ENCODE results near the gene PLEKHA8.

PLEKHA8 gene

GRCh38 chr7:30020535-30020934 is 7.7 kb upstream of the PLEKHA8 start:
- intact Hi-C loops (cut with DNase I) = loop anchor here (10.0 kb wide), 1 partner anchor 46 kb away; no protein-coding TSS in a partner anchor
- DNase-seq = no peak

DNA sequence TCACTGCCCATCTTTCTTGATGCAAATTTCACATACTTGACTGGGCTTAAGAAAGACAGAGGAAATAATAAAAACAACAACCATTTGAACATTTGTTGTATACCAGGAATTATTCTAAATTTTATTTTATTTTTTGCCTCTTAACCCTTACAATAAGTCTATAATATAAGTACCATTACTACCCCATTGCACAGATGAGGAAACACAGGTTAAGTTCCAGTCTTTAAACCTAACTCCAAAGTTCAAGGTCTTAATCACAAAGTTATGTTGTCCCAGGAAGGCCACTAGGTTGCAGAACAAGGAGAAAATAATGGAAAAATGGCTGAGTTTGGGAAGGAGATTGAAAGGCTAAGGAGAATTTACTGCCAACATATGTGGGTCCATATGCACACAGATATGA is 5.2 kb upstream of the PLEKHA8 start:
- intact Hi-C loops (cut with DNase I) = loop anchor here (10.0 kb wide), 1 partner anchor 48 kb away; no protein-coding TSS in a partner anchor
- no peak for DNase-seq

GRCh38 chr7:30023524-30023923 is 4.7 kb upstream of the PLEKHA8 start:
- intact Hi-C loops (cut with DNase I) = loop anchor here (10.0 kb wide), 1 partner anchor 49 kb away; no protein-coding TSS in a partner anchor

GRCh38 chr7:30026229-30027064 is 1.8 kb upstream of the PLEKHA8 start, which contains the start of gene FKBP14:
TSS of gene FKBP14 (minus strand) at chr7:30026702. CDS start at chr7:30026508, 194 bp downstream.
- intact Hi-C loops (cut with DNase I) = loop anchor here (5.0 to 10.0 kb wide), 2 partner anchors 52 to 106 kb away; partner anchors contain the start of gene MTURN
- DNase-seq = peak; percentile 94 to 99 (median 96)

More at GRCh38 chr7:30023524-30023923, 4.7 kb upstream of the PLEKHA8 start:
- no peak for DNase-seq

DNA sequence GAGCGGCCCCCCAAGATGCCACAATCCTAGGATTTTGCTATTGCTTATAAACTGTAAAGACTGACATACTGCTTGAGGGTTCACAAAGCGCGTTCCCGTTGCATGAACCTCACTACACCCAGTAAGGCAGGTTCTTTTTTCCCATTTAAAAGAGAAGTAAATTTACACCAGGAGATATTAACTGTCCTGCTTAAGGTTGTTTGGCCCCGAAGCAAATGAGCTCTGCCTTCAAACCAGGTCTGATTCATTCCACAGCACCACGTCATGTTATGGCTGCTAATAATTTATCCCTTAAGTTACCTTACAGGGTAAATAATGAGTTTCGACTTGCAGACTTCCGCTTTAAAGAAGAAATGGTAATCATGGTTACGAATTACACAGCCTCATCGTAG is 1.2 kb upstream of the PLEKHA8 start:
- intact Hi-C loops (cut with DNase I) = loop anchor here (5.0 to 10.0 kb wide), 2 partner anchors 52 to 105 kb away; partner anchors contain the start of gene MTURN
- DNase-seq = no peak

- intact Hi-C loops (cut with DNase I) = loop anchor here (1.0 to 10.0 kb wide), 3 partner anchors 38 to 105 kb away; partner anchors contain the start of genes MTURN and SCRN1
- DNase-seq = no peak
Measured at GRCh38 chr7:30027740-30028215, 434 bp upstream of the PLEKHA8 start.

GRCh38 chr7:30028749-30029635 is 780 bp downstream of the PLEKHA8 start:
- DNase-seq = peak; percentile 28 to 91 (median 40)

GRCh38 chr7:30029696-30030095 is 1.5 kb downstream of the PLEKHA8 start:
- no peak for DNase-seq
- intact Hi-C loops (cut with DNase I) = loop anchor here (5.0 to 10.0 kb wide), 2 partner anchors 55 to 103 kb away; partner anchors contain the start of gene MTURN

More at GRCh38 chr7:30028749-30029635, 780 bp downstream of the PLEKHA8 start:
- intact Hi-C loops (cut with DNase I) = loop anchor here (1.0 to 10.0 kb wide), 3 partner anchors 40 to 103 kb away; partner anchors contain the start of genes MTURN and SCRN1

- no peak for DNase-seq
- intact Hi-C loops (cut with DNase I) = no loop called here
Measured at GRCh38 chr7:30032310-30033125, 4.3 kb downstream of the PLEKHA8 start.

DNA sequence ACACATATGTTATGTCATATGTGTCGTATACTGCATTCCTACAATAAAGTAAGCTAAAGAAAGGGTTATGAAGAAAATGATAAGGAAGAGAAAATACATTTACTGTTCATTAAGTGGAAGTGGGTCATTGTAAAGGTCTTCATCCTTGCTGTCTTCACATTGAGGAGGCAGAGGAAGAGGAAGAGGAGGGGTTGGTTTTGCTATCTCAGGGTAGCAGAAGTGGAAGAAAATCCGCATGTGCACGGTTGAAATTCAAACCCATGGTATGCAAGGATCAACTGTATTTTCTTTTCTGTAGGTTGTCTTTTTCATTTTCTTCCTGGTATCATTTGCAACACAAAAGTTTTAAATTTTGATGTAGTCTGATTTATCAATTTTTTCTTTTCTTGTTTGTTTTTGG is 6.3 kb downstream of the PLEKHA8 start:
- intact Hi-C loops (cut with DNase I) = no loop called here
- DNase-seq = no peak

DNA sequence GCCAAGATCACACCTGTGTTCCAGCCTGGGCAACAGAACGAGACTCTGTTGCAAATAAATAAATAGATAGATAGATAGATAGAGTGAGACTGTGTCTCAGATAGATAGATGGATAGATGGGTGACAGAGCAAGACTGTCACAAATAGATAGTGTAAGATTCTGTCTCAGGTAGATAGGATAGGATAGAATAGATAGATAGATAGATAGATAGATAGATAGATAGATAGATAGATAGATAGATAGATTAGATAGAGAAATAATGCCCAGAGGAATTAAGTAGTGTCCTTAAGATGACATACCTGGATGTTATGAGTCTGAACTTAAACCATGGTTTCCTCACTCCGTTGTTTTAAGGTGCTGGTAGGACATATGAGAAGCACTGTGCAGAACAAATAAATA is 8.0 kb downstream of the PLEKHA8 start:
- DNase-seq = no peak
- intact Hi-C loops (cut with DNase I) = no loop called here

DNA sequence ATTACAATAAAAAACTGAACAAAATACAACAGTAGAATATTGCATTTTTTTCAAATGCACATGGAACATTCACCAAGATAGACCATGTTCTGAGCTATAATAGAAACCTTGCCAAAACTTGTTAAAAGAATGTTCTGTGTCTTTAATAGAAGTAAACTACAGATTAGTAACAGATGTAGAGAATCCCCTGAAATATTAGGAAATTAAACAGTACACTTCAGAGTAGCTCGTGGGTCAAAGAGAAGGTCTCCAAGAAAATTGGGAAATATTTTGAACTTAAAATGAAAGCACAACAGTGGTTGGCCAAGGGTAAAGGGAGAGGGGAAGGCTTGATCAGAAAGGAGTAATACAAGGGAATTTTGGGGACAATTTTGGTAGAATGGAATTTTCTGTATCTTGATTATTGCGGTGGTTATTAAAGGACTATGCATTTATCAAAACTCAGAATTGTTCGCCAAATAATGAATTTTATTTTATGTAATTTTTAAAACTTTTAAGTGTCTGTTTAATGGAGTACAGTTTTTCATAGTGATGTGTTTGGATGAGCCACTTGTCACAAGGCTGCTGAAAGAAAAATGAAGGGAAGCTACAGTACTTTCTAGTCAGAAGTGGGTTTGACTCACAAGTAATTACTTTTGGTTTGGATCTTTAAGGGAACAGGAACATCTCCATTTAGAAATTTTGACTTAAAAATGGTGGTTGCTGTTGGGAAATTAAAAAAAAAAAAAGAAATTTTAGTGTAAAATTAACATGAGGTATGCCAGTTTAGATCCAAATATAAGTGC is 10.2 kb downstream of the PLEKHA8 start:
- DNase-seq = no peak

DNA sequence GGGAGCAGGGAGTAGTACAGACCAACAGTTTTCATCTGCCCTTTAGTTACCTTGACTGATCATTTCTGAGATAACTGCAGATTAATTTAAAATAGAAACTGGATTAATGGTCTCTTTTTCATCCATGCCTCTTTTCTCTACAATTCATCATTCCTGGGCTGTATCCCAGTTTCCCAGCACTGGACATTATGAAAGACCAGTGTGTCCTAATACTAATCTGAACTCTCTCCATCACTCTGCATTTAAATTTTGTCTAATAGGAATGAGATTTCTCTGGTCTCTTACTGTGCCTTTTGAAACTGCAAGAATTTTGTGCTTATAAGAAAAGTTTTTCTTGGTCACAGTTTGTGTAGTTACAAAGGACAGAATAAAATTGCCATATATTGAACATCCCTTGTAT is 12.7 kb downstream of the PLEKHA8 start:
- intact Hi-C loops (cut with DNase I) = no loop called here
- DNase-seq = no peak

More for the DNA sequence above, 10.2 kb downstream of the PLEKHA8 start:
- intact Hi-C loops (cut with DNase I) = no loop called here

DNA sequence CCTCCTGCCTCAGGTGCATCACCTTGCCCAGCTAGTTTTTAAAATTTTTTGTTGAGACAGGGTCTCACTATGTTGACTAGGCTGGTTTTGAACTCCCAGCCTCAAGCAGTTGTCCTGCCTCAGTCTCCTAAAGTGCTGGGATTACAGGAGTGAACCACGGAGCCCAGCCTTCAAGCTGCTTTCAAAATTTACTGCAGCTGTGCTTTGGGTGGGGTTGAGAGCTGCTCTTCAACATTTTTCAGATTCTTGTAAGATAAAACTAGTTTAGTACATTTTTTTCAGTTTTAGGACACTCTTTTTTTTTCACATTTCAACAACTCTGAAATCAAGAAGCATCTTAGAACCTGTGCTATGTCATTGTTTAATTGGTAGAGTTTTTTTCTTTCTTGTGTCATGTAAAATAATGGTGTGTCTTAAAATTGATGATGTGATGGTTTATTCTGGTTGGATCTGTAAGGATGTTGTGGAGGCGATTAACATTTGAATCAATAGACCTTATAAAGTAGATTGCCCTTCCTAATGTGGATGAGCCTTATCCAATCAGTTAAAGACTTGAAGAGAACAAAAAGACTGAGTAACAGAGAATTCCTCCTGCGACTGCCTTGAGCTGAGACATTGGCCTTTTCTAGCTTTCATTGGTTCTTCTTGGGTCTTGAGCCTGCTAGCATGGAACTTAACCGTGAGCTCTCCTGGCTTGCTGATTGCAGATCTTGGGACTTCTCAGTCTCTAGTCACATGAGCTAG is 13.5 kb downstream of the PLEKHA8 start:
- no peak for DNase-seq
- intact Hi-C loops (cut with DNase I) = no loop called here

DNA sequence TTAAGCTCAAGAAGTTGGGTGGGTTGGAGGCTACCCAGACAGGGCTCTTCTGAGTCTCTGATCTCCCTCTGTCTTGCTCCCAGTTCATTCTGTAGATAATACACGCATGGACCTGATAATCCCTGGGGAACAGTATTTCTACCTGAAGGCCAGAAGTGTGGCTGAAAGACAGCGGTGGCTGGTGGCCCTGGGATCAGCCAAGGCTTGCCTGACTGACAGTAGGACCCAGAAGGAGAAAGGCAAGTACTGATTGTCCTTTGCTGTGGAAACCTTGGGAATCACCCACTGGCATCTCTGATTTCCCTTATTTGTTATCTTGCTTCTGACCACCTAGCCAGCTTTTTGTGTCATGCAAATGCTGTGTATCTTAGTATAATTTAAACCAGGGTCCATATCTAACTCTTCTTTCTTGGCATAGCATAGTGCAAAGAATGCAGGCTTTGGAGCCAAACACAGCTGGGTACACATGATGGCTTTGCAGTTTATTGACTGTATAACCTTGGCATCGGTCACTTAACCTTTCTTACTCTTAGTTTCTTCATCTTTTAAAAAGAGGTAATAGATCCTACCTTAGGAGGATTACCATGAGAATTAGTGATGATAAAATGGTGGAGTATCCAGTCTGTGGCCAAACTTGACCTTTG is 18.0 kb downstream of the PLEKHA8 start:
- no peak for DNase-seq
- intact Hi-C loops (cut with DNase I) = no loop called here

DNA sequence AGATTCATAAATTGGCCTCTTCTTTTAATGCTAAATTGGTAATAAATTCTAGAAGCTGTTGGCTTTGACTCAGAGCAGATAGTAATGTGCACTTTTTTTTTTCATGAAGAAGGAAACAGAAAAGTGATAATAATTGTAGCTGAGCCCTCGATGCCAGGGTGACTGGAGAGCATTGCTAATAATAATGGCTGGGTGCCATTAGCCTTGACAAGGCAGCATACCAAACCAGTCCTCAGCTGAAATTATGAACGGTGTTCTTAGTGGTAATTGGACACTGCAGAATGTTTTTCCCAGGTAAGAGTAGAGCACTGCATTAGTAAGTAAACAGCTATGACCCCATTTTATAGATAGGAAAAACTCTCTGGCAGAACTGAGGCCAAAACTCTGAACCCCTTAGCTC is 18.9 kb downstream of the PLEKHA8 start:
- intact Hi-C loops (cut with DNase I) = no loop called here
- no peak for DNase-seq

- DNase-seq = no peak
- intact Hi-C loops (cut with DNase I) = no loop called here
Measured at GRCh38 chr7:30048582-30048981, 20.4 kb downstream of the PLEKHA8 start.

- DNase-seq = no peak
- intact Hi-C loops (cut with DNase I) = no loop called here
Measured at GRCh38 chr7:30049173-30049572, 21.0 kb downstream of the PLEKHA8 start.

All from posterior cingulate gyrus (tissue), 11 donors.